KOPT-K1 (cell line): ENCODE measurements around the gene POLR1E.
"Not testable (repeated sequence)": the region's sequence is repeated elsewhere in the genome, so short reads cannot be mapped to it uniquely, and the experiment has no call there.

Experiments used
- H3K27ac ChIP-seq: fragments of 200-600 bp; sonication (generic); 2 replicates; pipeline ENCODE4 v1.5.1; 2016; ENCODE audit warnings: antibody characterized with exemption, mild to moderate bottlenecking, low read depth, low read length; ENCODE audit not compliant: poor library complexity, severe bottlenecking
- H3K36me3 ChIP-seq: fragments of 200-600 bp; sonication (generic); 2 replicates; pipeline ENCODE4 v1.5.1; 2017; ENCODE audit warnings: antibody characterized with exemption, mild to moderate bottlenecking, low read length, moderate library complexity; ENCODE audit not compliant: insufficient read depth
- H3K9me3 ChIP-seq: fragments of 200-600 bp; sonication (generic); 2 replicates; pipeline ENCODE4 v1.5.1; 2017; ENCODE audit warnings: antibody characterized with exemption, low read length, mild to moderate bottlenecking; ENCODE audit not compliant: insufficient read depth, poor library complexity, severe bottlenecking

Gene POLR1E

GRCh38 chr9:37452611-37453010, 33.1 kb upstream of the POLR1E start:
- peaks cover 43% of the 10 kb centered on the region for H3K36me3 ChIP-seq
- H3K27ac ChIP-seq = no peak overlapping the region

GRCh38 chr9:37453827-37454226, 31.9 kb upstream of the POLR1E start:
- Histone ChIP-seq H3K27ac (no peak overlapping the region), H3K9me3 (no peaks in the 10 kb centered on the region), H3K36me3 (peaks cover 35% of the 10 kb centered on the region)

More at GRCh38 chr9:37452611-37453010, 33.1 kb upstream of the POLR1E start:
- no peaks in the 10 kb centered on the region for H3K9me3 ChIP-seq

DNA sequence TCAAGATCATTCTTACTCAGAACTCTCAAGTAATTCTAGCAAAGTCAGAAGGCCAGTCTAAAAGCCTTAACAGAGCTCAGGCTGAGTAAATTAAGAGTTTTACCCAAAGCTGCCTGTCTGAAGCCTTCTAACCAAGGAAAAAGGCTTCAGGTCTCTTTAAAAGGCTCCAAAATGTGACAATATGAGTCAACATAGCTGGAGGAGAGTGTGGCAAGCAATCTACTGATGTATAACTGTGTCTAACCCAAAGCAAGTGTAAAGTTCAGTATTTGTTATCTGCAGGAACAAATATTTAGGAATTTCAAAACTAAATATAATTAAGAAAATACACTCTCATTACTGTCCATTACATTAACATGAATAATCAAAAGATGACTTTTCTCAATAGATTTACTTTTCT, 31.5 kb upstream of the POLR1E start:
- H3K36me3 ChIP-seq = peaks cover 34% of the 10 kb centered on the region
- no peak overlapping the region for H3K27ac ChIP-seq
- no peaks in the 10 kb centered on the region for H3K9me3 ChIP-seq

DNA sequence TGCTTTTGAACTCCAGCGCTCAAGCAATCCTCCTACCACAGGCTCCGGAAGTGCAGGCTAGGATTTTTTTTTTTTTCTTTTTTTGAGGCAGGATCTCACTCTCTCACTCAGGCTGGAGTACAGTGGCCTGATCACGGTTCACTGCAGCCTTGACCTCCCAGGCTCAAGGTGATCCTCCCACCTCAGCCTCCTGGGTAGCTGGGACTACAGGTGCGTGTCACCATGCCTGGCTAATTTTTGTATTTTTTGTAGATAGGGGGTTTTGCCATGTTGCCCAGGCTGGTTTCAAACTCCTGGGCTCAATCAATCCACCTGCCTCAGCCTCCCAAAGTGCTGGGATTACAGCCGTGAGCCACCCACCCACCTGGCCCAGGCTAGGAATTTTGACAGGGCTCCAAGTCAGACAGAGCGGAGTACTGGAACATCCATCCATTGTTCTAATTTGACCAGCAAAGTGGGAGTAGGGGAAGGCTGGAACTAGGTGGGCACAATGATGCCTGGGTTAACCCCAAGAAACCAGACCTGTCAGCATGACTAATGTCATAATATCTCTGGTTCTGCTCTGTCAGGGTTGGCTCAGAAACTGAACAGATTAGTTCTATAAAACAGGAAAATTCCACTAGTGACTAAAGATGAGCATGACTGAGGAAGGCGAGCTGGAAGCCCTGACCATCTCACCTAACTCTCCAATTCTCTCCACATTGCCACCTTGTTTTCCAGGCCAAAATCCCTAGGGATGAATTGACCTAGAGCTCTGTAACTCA, 29.7 kb upstream of the POLR1E start:
- Histone ChIP-seq H3K27ac (no peak overlapping the region), H3K9me3 (no peaks in the 10 kb centered on the region), H3K36me3 (peaks cover 21% of the 10 kb centered on the region; the same call in 1 of the 2 replicates)

GRCh38 chr9:37456817-37457216, 28.9 kb upstream of the POLR1E start:
- Histone ChIP-seq H3K27ac (no peak overlapping the region), H3K9me3 (no peaks in the 10 kb centered on the region)

DNA sequence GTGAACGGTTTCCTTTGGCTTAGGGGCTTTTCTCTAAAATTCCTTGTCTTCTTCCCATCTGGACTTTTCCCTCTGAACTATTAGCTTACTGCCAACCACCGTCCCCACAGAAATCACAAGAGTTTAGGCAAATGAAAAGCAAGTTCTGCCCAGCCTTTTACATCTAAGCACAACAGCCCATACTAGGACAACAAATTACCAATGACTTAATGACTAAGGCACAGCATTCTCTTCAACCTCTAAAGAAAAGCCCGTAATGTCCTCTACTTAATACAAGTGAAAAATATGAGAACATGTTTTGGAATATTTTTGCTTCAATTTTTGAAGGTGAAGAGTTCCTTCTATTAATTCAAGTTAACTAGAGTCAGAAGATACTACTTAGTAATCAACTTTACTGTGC, 21.7 kb upstream of the POLR1E start:
- Histone ChIP-seq H3K9me3 (no peaks in the 10 kb centered on the region), H3K27ac (peak overlapping the region; percentile 89), H3K36me3 (0 out of 2 replicates have a peak, but pooled peaks cover 9% of the 10 kb centered on the region)

More at GRCh38 chr9:37456817-37457216, 28.9 kb upstream of the POLR1E start:
- H3K36me3 ChIP-seq = peaks cover 17% of the 10 kb centered on the region; the same call in 1 of the 2 replicates

DNA sequence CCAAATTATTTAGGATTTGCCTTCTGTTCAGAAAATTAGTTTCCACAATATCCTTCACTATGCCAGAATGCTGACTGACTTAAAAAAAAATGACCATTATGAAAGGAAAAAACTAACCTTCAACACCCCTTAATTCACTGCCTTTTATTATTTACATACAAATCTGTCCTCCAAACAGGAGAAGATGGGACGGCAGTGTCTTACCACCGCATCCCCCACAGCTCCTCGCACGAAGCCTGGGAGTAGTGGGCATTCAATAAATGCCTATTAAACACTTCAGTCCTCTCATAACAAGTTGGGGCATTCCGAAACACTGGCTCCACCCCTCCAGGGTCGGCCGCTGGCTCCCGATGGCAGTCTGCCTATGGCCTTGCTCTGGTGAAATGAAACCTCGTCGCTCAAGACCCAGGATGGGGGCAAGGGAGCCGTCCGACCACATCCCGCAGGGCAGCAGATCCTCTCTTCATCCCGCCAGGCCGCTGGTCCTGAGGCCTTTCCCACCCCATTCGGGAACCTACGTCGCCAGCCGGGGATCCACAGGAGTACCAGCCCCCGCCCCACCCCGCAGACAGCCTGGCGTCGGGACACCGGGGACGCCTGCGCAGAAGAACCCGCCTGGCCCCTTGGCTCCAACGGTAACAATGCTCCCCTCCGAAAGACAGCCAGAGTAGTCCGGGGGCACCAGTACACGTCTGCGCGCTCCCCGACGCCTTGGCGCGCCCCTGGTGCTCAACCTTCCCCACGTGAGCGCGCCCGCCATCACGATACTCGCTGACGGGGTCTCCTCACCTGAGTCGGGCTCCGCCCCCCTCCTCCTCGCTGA, 21.1 kb upstream of the POLR1E start:
- no peaks in the 10 kb centered on the region for H3K9me3 ChIP-seq

DNA sequence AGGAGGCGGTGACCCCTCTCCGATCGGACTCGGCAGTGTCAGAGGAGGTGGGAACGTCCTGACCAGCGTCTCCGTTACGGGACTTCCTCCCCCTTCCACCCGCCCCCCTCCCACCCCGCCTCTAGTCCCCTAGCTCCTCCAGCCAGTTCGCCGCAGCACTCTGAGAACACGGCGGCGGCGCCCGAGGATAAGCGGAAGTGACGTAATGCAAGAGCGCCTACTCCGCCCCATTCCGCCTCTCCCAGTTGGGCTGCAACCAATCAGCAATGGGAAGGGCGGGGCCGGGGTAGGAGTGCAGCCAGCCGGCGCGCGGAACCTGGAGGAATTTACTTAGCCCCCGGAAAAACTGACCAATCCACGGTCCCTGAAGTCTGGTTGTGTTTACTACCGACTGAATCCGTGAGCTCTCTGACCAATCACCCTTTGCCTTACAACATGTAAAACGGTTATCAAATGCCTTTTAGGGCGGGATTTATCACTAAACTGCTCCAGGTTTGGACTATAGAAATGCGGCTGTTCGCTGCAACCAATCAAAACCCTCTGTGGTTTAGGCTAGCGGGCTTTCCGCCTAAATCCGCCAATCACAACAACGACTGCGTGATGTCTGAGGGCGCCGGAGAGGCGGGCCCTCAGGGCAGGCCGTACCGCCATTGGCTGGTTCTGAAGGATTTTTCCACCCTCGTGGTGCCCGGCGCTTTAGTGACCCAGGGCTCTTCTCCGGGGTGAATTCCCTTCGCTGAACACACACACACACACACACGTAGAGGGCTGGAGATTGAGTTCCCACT, 20.3 kb upstream of the POLR1E start, which contains the start of gene ZBTB5:
Gene ZBTB5 (minus strand): TSS at position 202 of the 788 bp plus-strand sequence. CDS start 22,899 bp downstream, outside the sequence.
- Histone ChIP-seq H3K9me3 (no peaks in the 10 kb centered on the region), H3K27ac (peak within 1 kb of the TSS; percentile 89), H3K36me3 (0 out of 2 replicates have a peak, but pooled peaks cover 9% of the 10 kb centered on the region)

More for the DNA sequence above, 21.1 kb upstream of the POLR1E start:
- peak overlapping the region; percentile 89 for H3K27ac ChIP-seq
- H3K36me3 ChIP-seq = 0 out of 2 replicates have a peak, but pooled peaks cover 9% of the 10 kb centered on the region

- Histone ChIP-seq H3K36me3 (0 out of 2 replicates have a peak, but pooled peaks cover 9% of the 10 kb centered on the region), H3K9me3 (no peaks in the 10 kb centered on the region), H3K27ac (peak overlapping the region; percentile 89)
Measured at GRCh38 chr9:37466037-37466709, 19.6 kb upstream of the POLR1E start.

- not testable (repeated sequence) for H3K9me3 ChIP-seq, H3K27ac ChIP-seq, H3K36me3 ChIP-seq
Measured at GRCh38 chr9:37467530-37467929, 18.2 kb upstream of the POLR1E start.

DNA sequence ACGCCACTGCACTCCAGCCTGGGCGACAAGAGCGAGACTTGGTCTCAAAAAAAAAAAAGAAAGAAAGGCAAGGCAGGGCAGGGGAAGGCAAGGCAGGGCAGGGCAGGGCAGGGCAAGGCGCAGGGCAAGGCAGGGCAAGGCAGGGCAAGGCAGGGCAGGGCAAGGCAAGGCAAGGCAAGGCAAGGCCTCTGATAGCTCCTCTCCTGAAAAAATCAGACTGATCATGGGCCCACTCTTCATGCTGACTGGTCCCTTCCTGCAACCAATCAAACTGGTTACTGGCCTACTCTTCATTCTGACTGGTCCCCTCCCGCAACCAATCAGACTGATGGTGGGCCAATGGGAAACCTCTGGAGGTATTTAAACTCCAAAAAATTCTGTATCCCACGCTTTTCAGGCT, 17.1 kb upstream of the POLR1E start:
- no peak overlapping the region for H3K27ac ChIP-seq
- no peaks in the 10 kb centered on the region for H3K9me3 ChIP-seq
- no peaks in the 10 kb centered on the region for H3K36me3 ChIP-seq

- peak overlapping the region; percentile 16 for H3K27ac ChIP-seq
- peaks cover 23% of the 10 kb centered on the region for H3K9me3 ChIP-seq
- H3K36me3 ChIP-seq = no peaks in the 10 kb centered on the region
Measured at GRCh38 chr9:37471942-37472684, 13.6 kb upstream of the POLR1E start.

DNA sequence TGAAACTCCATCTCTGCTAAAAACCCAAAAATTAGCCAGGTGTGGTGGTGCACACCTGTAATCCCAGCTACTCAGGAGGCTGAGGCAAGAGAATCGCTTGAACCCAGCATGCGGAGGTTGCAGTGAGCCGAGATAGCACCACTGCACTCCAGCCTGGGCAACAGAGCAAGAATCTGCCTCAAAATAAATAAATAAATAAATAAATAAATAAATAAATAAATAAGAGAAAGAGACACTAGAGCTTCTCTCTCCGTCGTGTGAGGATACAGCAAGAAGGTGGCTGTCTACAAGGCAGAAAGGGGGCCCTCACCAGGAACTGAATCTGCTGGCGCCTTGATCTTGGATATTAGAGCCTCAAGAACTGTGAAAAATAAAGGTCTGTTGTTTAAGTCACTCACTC, 11.8 kb upstream of the POLR1E start:
- H3K9me3 ChIP-seq = peaks cover 23% of the 10 kb centered on the region
- H3K36me3 ChIP-seq, H3K27ac ChIP-seq: not testable (repeated sequence)

DNA sequence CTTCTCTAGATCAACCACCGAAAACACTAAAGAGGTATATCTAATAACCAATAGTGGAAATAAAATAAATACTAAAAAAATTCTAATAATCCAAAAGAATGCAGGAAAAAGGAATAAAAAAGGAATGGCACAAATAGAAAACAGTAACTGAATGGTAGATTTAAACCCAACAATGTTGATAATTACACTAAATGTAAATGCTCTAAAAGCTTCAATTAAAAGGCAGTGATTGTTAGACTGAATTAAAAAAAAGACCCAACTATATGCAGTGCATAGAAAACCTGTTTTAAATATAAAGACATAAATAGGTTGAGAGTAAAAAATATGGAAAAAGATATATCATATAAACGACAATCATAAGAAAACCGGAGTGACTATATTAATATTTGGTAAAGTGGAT, 11.3 kb upstream of the POLR1E start:
- Histone ChIP-seq H3K9me3 (peaks cover 23% of the 10 kb centered on the region), H3K36me3 (no peaks in the 10 kb centered on the region), H3K27ac (no peak overlapping the region)
